K562 treated with DMSO at 1 percent for 24 hours (cell line): ENCODE measurements around the gene OR6C6. TPM values are rescaled to one million over a fixed set of nuclear protein-coding genes. Genes with fewer than 3 reads are reported as not detected.

Source experiments
- total RNA-seq: library from RNA; unstranded; fragments of 300-600 nt; gene quantifications from 2 replicates; pipeline ENCODE4 v1.2.3, GENCODE V29; 2022; ENCODE audit warnings: low read depth; ENCODE audit not compliant: insufficient read depth

Gene OR6C6
- total RNA-seq: not detected in 2 replicates

GRCh38 chr12:55296469-55296868 is at the start of gene OR6C6:
OR6C6 (minus strand) TSS chr12:55296569; CDS start chr12:55295232, 1,337 bp downstream.

GRCh38 chr12:55330446-55330845 is 34.1 kb upstream of the OR6C6 start, which contains the start of gene OR6C3:
OR6C3 (plus strand) TSS chr12:55330746; CDS start chr12:55331701, 955 bp downstream.

GRCh38 chr12:55314043-55314442 is 17.7 kb upstream of the OR6C6 start, which contains the start of gene OR6C1:
OR6C1 (plus strand) TSS chr12:55314343; CDS start chr12:55320600, 6,257 bp downstream.

GRCh38 chr12:55244309-55244708 is 52.1 kb downstream of the OR6C6 start, which contains the start of gene OR6C74:
OR6C74 (plus strand) TSS chr12:55244609; CDS start chr12:55247288, 2,679 bp downstream.

Other genes starting within 250 kb of the OR6C6 start
- gene OR9K2, start 170.2 kb downstream of the OR6C6 start, total RNA-seq: not detected in 2 replicates
- gene OR10A7, start 75.5 kb downstream of the OR6C6 start, total RNA-seq: not detected in 2 replicates
- not detected in 2 replicates for gene OR6C74, start 52.0 kb downstream of the OR6C6 start, total RNA-seq
- gene OR6C1, start 17.8 kb upstream of the OR6C6 start, total RNA-seq: not detected in 2 replicates
- gene OR6C3, start 34.2 kb upstream of the OR6C6 start, total RNA-seq: not detected in 2 replicates
- gene OR6C75, start 66.4 kb upstream of the OR6C6 start, total RNA-seq: not detected in 2 replicates
- gene OR6C65, start 104.0 kb upstream of the OR6C6 start, total RNA-seq: not detected in 2 replicates
- not detected in 2 replicates for gene OR6C76, start 129.7 kb upstream of the OR6C6 start, total RNA-seq
- not detected in 2 replicates for gene OR6C2, start 147.5 kb upstream of the OR6C6 start, total RNA-seq
- not detected in 2 replicates for gene OR6C70, start 173.6 kb upstream of the OR6C6 start, total RNA-seq
- not detected in 2 replicates for gene OR6C68, start 195.8 kb upstream of the OR6C6 start, total RNA-seq